HFF-Myc (cell line): Measurements from ENCODE around the gene CRK.

Experiments
- DNase-seq: peaks from one replicate; pipeline ENCODE4 v3.0.0-alpha.2; 2011; ENCODE audit warnings: low read depth; ENCODE audit errors: extremely low read depth
- H3K4me3 ChIP-seq: replicated peaks from 2 replicates; pipeline ENCODE4 v1.5.1; 2011; ENCODE audit warnings: low read depth, mild to moderate bottlenecking, control low read depth, low read length
- CTCF ChIP-seq: IDR thresholded peaks from 2 replicates; pipeline ENCODE4 v1.5.1; 2012; ENCODE audit warnings: mild to moderate bottlenecking, low read depth, low read length, control low read depth; ENCODE audit errors: missing control alignments

The CRK gene

GRCh38 chr17:1442187-1442586 lies 13.8 kb downstream of the CRK start:
- no peak for TF ChIP-seq CTCF
- DNase-seq, result no peak
- H3K4me3 ChIP-seq, result no peak overlapping the region

- TF ChIP-seq CTCF, result no peak
- DNase-seq, result no peak
- H3K4me3 ChIP-seq, result no peak overlapping the region
Observed at GRCh38 chr17:1440921-1441320, 15.1 kb downstream of the CRK start.

GRCh38 chr17:1438593-1439083 lies 17.4 kb downstream of the CRK start:
- DNase-seq, result no peak
- no peak overlapping the region for H3K4me3 ChIP-seq
- TF ChIP-seq CTCF, result no peak

GRCh38 chr17:1435326-1435725 lies 20.7 kb downstream of the CRK start:
- H3K4me3 ChIP-seq, result no peak overlapping the region
- TF ChIP-seq CTCF, result no peak
- DNase-seq, result no peak

- no peak for TF ChIP-seq CTCF
- no peak for DNase-seq
- H3K4me3 ChIP-seq, result no peak overlapping the region
Observed at GRCh38 chr17:1434150-1434549, 21.9 kb downstream of the CRK start.

- H3K4me3 ChIP-seq, result no peak overlapping the region
- no peak for DNase-seq
- no peak for TF ChIP-seq CTCF
Observed at GRCh38 chr17:1431631-1432104, 24.4 kb downstream of the CRK start.

- H3K4me3 ChIP-seq, result no peak overlapping the region
- no peak for DNase-seq
- no peak for TF ChIP-seq CTCF
Observed at GRCh38 chr17:1423456-1424135, 32.4 kb downstream of the CRK start.
